Stimulated activated CD8-positive, alpha-beta memory T cell treated with anti-CD3 and anti-CD28 coated beads, Interleukin-2, amount 100 ng/mL, for 48 hours (primary cell): ENCODE data around the gene GNA12.

Experiments used
- DNase-seq, 2 donors: peaks; one replicate each; pipeline ENCODE4 v3.0.0-alpha.2; 2020; ENCODE audit warnings: low read depth in 2 of 2

The GNA12 gene

GRCh38 chr7:2818653-2819052, 25.5 kb downstream of the GNA12 start:
- DNase-seq = no peak

GRCh38 chr7:2818121-2818520, 26.0 kb downstream of the GNA12 start:
- no peak for DNase-seq

- no peak for DNase-seq
Observed at GRCh38 chr7:2817456-2817855, 26.7 kb downstream of the GNA12 start.

- no peak for DNase-seq
Observed at GRCh38 chr7:2815875-2816245, 28.2 kb downstream of the GNA12 start.

- DNase-seq = no peak
Observed at GRCh38 chr7:2814946-2815874, 28.9 kb downstream of the GNA12 start.

GRCh38 chr7:2814186-2814945, 29.7 kb downstream of the GNA12 start:
- no peak for DNase-seq

GRCh38 chr7:2813350-2814185, 30.5 kb downstream of the GNA12 start:
- DNase-seq = no peak

- no peak for DNase-seq
Observed at GRCh38 chr7:2812831-2813230, 31.3 kb downstream of the GNA12 start.

GRCh38 chr7:2812114-2812487, 32.0 kb downstream of the GNA12 start:
- no peak for DNase-seq

- no peak for DNase-seq
Observed at GRCh38 chr7:2811476-2812113, 32.5 kb downstream of the GNA12 start.

- no peak for DNase-seq
Observed at GRCh38 chr7:2810682-2811415, 33.3 kb downstream of the GNA12 start.

GRCh38 chr7:2809903-2810625, 34.0 kb downstream of the GNA12 start:
- DNase-seq = no peak

GRCh38 chr7:2808891-2809665, 35.0 kb downstream of the GNA12 start:
- no peak for DNase-seq

GRCh38 chr7:2807845-2808772, 36.0 kb downstream of the GNA12 start:
- DNase-seq = no peak

GRCh38 chr7:2807460-2807844, 36.7 kb downstream of the GNA12 start:
- no peak for DNase-seq

GRCh38 chr7:2806571-2806970, 37.5 kb downstream of the GNA12 start:
- no peak for DNase-seq

GRCh38 chr7:2805213-2805944, 38.7 kb downstream of the GNA12 start:
- no peak for DNase-seq
